HPDE6-E6E7 (cell line): ENCODE results near the gene POLR2E.
"Not testable (repeated sequence)": the region's sequence is repeated elsewhere in the genome, so short reads cannot be mapped to it uniquely, and the experiment has no call there.

ENCODE experiments used
- DNase-seq: peaks from one replicate; pipeline ENCODE4 v3.0.0; 2011; ENCODE audit warnings: missing footprints; ENCODE audit errors: extremely low spot score

The POLR2E gene

GRCh38 chr19:1094978-1095701, at the start of gene POLR2E:
POLR2E (minus strand) TSS chr19:1095375; CDS start chr19:1095315, 60 bp downstream.
- peak; percentile 94 for DNase-seq

- DNase-seq, result no peak
These were observed 49.6 kb upstream of the POLR2E start for GRCh38 chr19:1144741-1145140.

GRCh38 chr19:1143828-1144399, 48.7 kb upstream of the POLR2E start:
- DNase-seq, result no peak

- no peak for DNase-seq
These were observed 46.8 kb upstream of the POLR2E start for GRCh38 chr19:1141944-1142343.

- DNase-seq, result no peak
These were observed 45.3 kb upstream of the POLR2E start for GRCh38 chr19:1140272-1141027.

- DNase-seq, result no peak
These were observed 44.0 kb upstream of the POLR2E start for GRCh38 chr19:1139126-1139525.

GRCh38 chr19:1138121-1138520, 42.9 kb upstream of the POLR2E start:
- no peak for DNase-seq

- DNase-seq, result no peak
These were observed 41.6 kb upstream of the POLR2E start for GRCh38 chr19:1136621-1137317.

GRCh38 chr19:1136201-1136600, 41.0 kb upstream of the POLR2E start:
- no peak for DNase-seq

- DNase-seq, result no peak
These were observed 40.3 kb upstream of the POLR2E start for GRCh38 chr19:1135454-1135853.

- no peak for DNase-seq
These were observed 39.3 kb upstream of the POLR2E start for GRCh38 chr19:1134431-1134830.

- DNase-seq, result no peak
These were observed 38.3 kb upstream of the POLR2E start for GRCh38 chr19:1133471-1133929.

GRCh38 chr19:1132552-1133383, 37.6 kb upstream of the POLR2E start:
- no peak for DNase-seq

GRCh38 chr19:1131718-1132551, 36.8 kb upstream of the POLR2E start:
- peak; percentile 90 for DNase-seq

- no peak for DNase-seq
These were observed 35.9 kb upstream of the POLR2E start for GRCh38 chr19:1130771-1131717.

GRCh38 chr19:1129535-1129934, 34.4 kb upstream of the POLR2E start:
- no peak for DNase-seq

GRCh38 chr19:1129084-1129483, 33.9 kb upstream of the POLR2E start:
- not testable (repeated sequence) for DNase-seq

GRCh38 chr19:1128106-1128505, 32.9 kb upstream of the POLR2E start:
- DNase-seq, result no peak
